NCI-H748 (cell line): ENCODE data around the gene POLR3K.
A peak's percentile ranks its signal among the peaks of the same experiment; 100 is the strongest.

ENCODE experiments used
- DNase-seq: peaks from one replicate; lab custom pipeline; 2025; ENCODE audit not compliant: unreplicated experiment; lab: John Stamatoyannopoulos, UW

Gene POLR3K

GRCh38 chr16:79151-80054 lies 26.0 kb upstream of the POLR3K start:
- DNase-seq: no peak

- peak; percentile 43 for DNase-seq
Measured at GRCh38 chr16:78444-79150, 25.2 kb upstream of the POLR3K start.

GRCh38 chr16:77807-78443 lies 24.5 kb upstream of the POLR3K start, which contains the start of gene MPG:
MPG (plus strand) TSS chr16:78225; CDS start chr16:78310, 85 bp downstream.
- DNase-seq: peak; percentile 74

- peak; percentile 37 for DNase-seq
Measured at GRCh38 chr16:77273-77806, 23.9 kb upstream of the POLR3K start.

GRCh38 chr16:76535-77272 lies 23.3 kb upstream of the POLR3K start:
- no peak for DNase-seq

- no peak for DNase-seq
Measured at GRCh38 chr16:75580-76501, 22.4 kb upstream of the POLR3K start.

- DNase-seq: no peak
Measured at GRCh38 chr16:74747-75334, 21.4 kb upstream of the POLR3K start.

GRCh38 chr16:74051-74746 lies 20.8 kb upstream of the POLR3K start:
- DNase-seq: no peak

- DNase-seq: peak; percentile 4
Measured at GRCh38 chr16:72561-73548, 19.4 kb upstream of the POLR3K start, which contains the start of gene RHBDF1. RHBDF1 (minus strand) TSS chr16:72631; CDS start chr16:65015, 7,616 bp downstream.

- DNase-seq: peak; percentile 45
Measured at GRCh38 chr16:71540-72401, 18.4 kb upstream of the POLR3K start.

GRCh38 chr16:71210-71539 lies 17.8 kb upstream of the POLR3K start:
- no peak for DNase-seq

- no peak for DNase-seq
Measured at GRCh38 chr16:69181-69580, 15.8 kb upstream of the POLR3K start.

- no peak for DNase-seq
Measured at GRCh38 chr16:67884-68789, 14.7 kb upstream of the POLR3K start.

- no peak for DNase-seq
Measured at GRCh38 chr16:67183-67791, 13.9 kb upstream of the POLR3K start.
